Esophagus squamous epithelium (tissue), 4 donors: ENCODE measurements around the gene STT3B.

ENCODE experiments used
- POLR2A ChIP-seq, 4 donors: fragments of 450-650 bp; IDR thresholded peaks; one replicate each; pipeline ENCODE4 v1.6.1; 2017; ENCODE audit warnings: antibody characterized with exemption in 4 of 4, mild to moderate bottlenecking in 4 of 4, moderate library complexity in 3 of 4
- TF ChIP-seq, protein P1 (sequence below), 6 experiments: fragments of 450-650 bp in 4 of 6; fragments of 200-600 bp in 2 of 6; sonication (generic) in 2 of 6; IDR thresholded peaks; one replicate each; pipeline ENCODE4 v1.5.1; 2016 to 2019; ENCODE audit warnings: antibody characterized with exemption in 6 of 6, mild to moderate bottlenecking in 4 of 6, moderate library complexity in 4 of 6

DNA sequence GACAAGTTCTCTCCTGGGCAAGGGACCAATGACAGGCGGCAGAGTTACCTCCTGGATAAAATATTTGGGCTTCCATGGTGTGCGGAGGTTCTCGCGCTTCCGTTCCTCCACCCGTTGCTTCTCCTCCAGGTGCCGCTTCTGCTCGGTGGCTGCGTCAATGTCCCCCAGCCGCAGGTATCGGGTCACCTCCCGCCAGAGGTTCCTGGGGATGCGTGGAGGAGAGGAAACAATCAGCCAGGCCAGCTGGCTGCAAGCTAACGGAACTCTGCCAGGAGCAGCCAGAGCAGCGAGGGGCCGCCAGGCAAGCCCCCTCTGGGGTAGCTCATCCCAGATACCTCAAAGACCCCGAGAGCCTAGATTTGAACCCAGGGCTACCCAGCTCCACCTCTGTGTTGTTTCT lies 131.3 kb downstream of the STT3B start:
- TF ChIP-seq, protein P1, sequence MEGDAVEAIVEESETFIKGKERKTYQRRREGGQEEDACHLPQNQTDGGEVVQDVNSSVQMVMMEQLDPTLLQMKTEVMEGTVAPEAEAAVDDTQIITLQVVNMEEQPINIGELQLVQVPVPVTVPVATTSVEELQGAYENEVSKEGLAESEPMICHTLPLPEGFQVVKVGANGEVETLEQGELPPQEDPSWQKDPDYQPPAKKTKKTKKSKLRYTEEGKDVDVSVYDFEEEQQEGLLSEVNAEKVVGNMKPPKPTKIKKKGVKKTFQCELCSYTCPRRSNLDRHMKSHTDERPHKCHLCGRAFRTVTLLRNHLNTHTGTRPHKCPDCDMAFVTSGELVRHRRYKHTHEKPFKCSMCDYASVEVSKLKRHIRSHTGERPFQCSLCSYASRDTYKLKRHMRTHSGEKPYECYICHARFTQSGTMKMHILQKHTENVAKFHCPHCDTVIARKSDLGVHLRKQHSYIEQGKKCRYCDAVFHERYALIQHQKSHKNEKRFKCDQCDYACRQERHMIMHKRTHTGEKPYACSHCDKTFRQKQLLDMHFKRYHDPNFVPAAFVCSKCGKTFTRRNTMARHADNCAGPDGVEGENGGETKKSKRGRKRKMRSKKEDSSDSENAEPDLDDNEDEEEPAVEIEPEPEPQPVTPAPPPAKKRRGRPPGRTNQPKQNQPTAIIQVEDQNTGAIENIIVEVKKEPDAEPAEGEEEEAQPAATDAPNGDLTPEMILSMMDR (IDR thresholded peaks at IDR 0.05): no peak
- TF ChIP-seq POLR2A (IDR thresholded peaks at IDR 0.05): no peak
